NB4 (cell line): Measurements from ENCODE around the gene LONRF2.

Source experiments
- DNase-seq: peaks from one replicate; pipeline ENCODE4 v3.0.0; 2010; ENCODE audit warnings: low read depth
- H3K4me3 ChIP-seq: one replicate; pipeline ENCODE4 v1.5.1; 2011; ENCODE audit warnings: mild to moderate bottlenecking, low read depth, low read length, moderate library complexity
- CTCF ChIP-seq: IDR thresholded peaks from one replicate; pipeline ENCODE4 v1.5.1; 2012; ENCODE audit warnings: low read depth, low read length
- MYC ChIP-seq: IDR thresholded peaks from 2 replicates; pipeline ENCODE4 v1.6.1; 2011; ENCODE audit warnings: low read depth, low read length
- POLR2A ChIP-seq: IDR thresholded peaks from 2 replicates; pipeline ENCODE4 v1.6.1; 2011; ENCODE audit warnings: mild to moderate bottlenecking; ENCODE audit not compliant: insufficient read length; ENCODE audit errors: extremely low read depth
- TF ChIP-seq, protein P1 (sequence below): IDR thresholded peaks from 2 replicates; pipeline ENCODE4 v1.6.1; 2011; ENCODE audit warnings: low read depth, low read length

LONRF2 gene

GRCh38 chr2:100233061-100233460 is 89.2 kb downstream of the LONRF2 start:
- no peak overlapping the region for H3K4me3 ChIP-seq
- no peak for DNase-seq
- TF ChIP-seq, protein P1, sequence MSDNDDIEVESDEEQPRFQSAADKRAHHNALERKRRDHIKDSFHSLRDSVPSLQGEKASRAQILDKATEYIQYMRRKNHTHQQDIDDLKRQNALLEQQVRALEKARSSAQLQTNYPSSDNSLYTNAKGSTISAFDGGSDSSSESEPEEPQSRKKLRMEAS, result no peak
- TF ChIP-seq MYC, result no peak
- no peak for TF ChIP-seq CTCF
- no peak for TF ChIP-seq POLR2A

DNA sequence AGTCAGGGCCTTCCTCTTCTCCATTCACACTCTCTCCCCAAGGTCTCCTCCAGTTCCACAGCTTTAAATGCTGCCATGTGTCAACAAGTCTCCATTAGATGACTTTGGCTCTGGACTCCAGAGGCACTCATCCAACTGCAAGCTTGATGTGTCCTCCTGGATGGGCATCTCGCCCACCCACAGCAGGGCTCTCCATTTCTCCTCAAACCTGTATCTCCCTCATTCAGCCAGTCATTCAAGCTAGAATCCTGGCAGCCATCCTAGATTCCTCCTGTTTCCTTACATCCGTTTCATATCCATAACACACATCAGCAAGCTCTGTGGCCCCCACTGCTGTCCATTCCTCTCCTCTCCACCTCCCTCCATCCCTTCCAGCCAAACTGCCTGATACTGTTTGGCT is 91.5 kb downstream of the LONRF2 start:
- DNase-seq, result no peak
- H3K4me3 ChIP-seq, result no peak overlapping the region
- no peak for TF ChIP-seq CTCF
- TF ChIP-seq MYC, result no peak
- no peak for TF ChIP-seq POLR2A
- TF ChIP-seq, protein P1, result no peak

DNA sequence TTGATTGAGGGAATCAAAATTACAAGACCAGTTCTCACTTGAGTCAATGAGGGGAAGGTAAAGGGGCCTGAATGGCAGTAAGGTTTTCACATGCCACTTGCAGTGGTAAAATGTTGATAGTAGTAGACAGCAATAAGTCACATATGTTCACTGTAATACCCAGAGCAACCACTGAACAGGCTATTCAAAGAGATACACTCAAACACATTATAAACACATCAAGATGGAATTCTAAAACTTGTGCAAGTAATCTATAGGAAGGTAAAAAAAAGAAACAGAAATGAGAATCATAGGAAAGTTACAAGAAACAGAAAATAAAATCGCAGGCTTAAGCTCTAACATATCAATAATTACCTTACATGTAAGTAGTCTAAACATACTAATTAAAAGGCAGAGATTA is 93.3 kb downstream of the LONRF2 start:
- DNase-seq, result no peak
- TF ChIP-seq, protein P1, result no peak
- TF ChIP-seq POLR2A, result no peak
- no peak for TF ChIP-seq CTCF
- TF ChIP-seq MYC, result no peak
- H3K4me3 ChIP-seq, result no peak overlapping the region

- H3K4me3 ChIP-seq, result no peak overlapping the region
- DNase-seq, result no peak
- TF ChIP-seq POLR2A, result no peak
- TF ChIP-seq, protein P1, result no peak
- no peak for TF ChIP-seq MYC
- no peak for TF ChIP-seq CTCF
Measured at GRCh38 chr2:100228415-100228814, 93.9 kb downstream of the LONRF2 start.

DNA sequence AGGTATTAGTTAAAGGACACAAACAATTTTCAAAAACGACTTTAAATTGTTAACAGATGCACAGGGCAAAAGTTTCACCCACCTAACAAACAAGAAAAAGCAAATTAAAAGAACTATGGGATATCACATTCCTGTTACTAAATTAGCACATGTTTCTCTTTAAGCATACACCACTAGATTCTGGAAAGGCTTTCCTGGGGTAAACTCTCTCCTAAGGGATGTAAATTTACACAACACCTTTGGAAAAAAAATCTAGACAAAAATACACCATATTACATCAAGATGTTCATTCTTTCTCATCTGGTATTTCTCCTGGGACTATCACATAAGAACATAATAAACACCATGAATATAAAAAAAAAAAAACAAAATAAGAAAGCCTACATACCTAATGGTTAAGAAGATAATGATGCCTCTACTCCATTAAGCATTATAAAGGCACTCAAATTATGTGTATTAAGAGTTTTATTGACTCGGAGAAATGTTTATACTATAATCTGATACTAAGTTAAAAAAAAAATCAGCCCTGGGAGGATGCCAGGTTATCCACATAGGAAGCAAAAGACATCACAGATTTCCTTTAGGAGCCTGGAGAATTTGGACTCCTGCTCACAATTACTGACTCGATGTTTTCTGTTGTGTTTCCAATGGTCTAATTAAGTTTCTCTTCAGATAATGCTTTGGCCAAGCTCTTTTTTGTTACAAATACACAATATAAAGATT is 97.2 kb downstream of the LONRF2 start:
- TF ChIP-seq, protein P1, result no peak
- no peak for TF ChIP-seq POLR2A
- no peak for TF ChIP-seq CTCF
- TF ChIP-seq MYC, result no peak
- H3K4me3 ChIP-seq, result no peak overlapping the region
- no peak for DNase-seq
